HepG2 (cell line): ENCODE measurements around the gene TMEM97. TPM values are rescaled to one million over a fixed set of nuclear protein-coding genes. Genes with fewer than 3 reads are reported as not detected.

Experiments
- ATAC-seq: fragments of 200-7000 bp; cut with Tn5 transposase; 3 replicates; pipeline ENCODE4 v1.9.1; 2020; ENCODE audit warnings: mild to moderate bottlenecking, moderate library complexity
- BruUV-seq: library from RNA; stranded (reverse); fragments of 400-500 nt; replicated peaks from 2 replicates; lab custom pipeline; 2021; lab: Mats Ljungman, UMichigan
- CTCF ChIA-PET: fragments of 300-600 bp; formaldehyde crosslinking; extraction: SDS; loops from one replicate; lab custom pipeline; 2021; ENCODE audit warnings: low total read pairs, inconsistent platforms, low intra/inter-chr PET ratio; lab: Yijun Ruan, JAX
- POLR2A ChIA-PET: fragments of 350-600 bp; sonication (Branson Sonifier 250); formaldehyde crosslinking; loops from one replicate; lab custom pipeline; 2020; ENCODE audit warnings: antibody characterized with exemption, inconsistent platforms; lab: Yijun Ruan, JAX
- DNase-seq: peaks from one replicate; pipeline ENCODE4 v3.0.0-alpha.2; 2015; ENCODE audit warnings: low spot score
- FAIRE-seq: peaks from 3 replicates; lab custom pipeline; 2011; peaks lifted over from hg19 to GRCh38; lab: Jason Lieb, UNC
- H2AFZ ChIP-seq: one replicate; pipeline ENCODE4 v1.6.1; 2011; ENCODE audit warnings: low read length, inconsistent platforms
- H3K27ac ChIP-seq: fragments of 300-600 bp; 3 replicates; pipeline ENCODE4 v1.8.0; 2011; ENCODE audit warnings: mixed run types, mild to moderate bottlenecking, mixed read lengths, low read length, inconsistent platforms; ENCODE audit not compliant: insufficient read depth; ENCODE audit errors: extremely low read length
- H3K27me3 ChIP-seq, 2 experiments: fragments of 200-600 bp in 1 of 2; 2 replicates in 1 of 2; 3 replicates in 1 of 2; pipeline versions ENCODE4 v1.6.0 to v1.8.0; 2011; ENCODE audit warnings: low read length in 2 of 2, mild to moderate bottlenecking in 2 of 2, moderate library complexity in 2 of 2, inconsistent platforms in 1 of 2; ENCODE audit not compliant: insufficient read depth in 2 of 2, control insufficient read depth in 1 of 2
- H3K36me3 ChIP-seq, 2 experiments: fragments of 200-600 bp in 1 of 2; replicated peaks in 1 of 2; 2 replicates in 1 of 2; 3 replicates in 1 of 2; pipeline versions ENCODE4 v1.5.1 to v1.8.0; 2011; ENCODE audit warnings: low read length in 2 of 2, inconsistent platforms in 1 of 2; ENCODE audit not compliant: insufficient read depth in 2 of 2, control insufficient read depth in 1 of 2
- H3K4me1 ChIP-seq: 2 replicates; pipeline ENCODE4 v1.5.1; 2012; ENCODE audit warnings: low read length, inconsistent platforms; ENCODE audit not compliant: insufficient read depth
- H3K4me2 ChIP-seq: 2 replicates; pipeline ENCODE4 v1.6.0; 2011; ENCODE audit warnings: low read depth, low read length, inconsistent platforms
- H3K4me3 ChIP-seq, 3 experiments: fragments of 200-600 bp in 1 of 3; sonication (generic), shearing (Covaris generic) in 1 of 3; replicated peaks in 1 of 3; 2 replicates each; pipeline ENCODE4 v1.5.1; 2011 to 2016; ENCODE audit warnings: low read length in 3 of 3, inconsistent platforms in 2 of 3, low read depth in 2 of 3, mild to moderate bottlenecking in 2 of 3, control low read depth in 1 of 3, mixed read lengths in 1 of 3; ENCODE audit not compliant: insufficient read depth in 1 of 3
- H3K79me2 ChIP-seq: one replicate; pipeline ENCODE4 v1.6.1; 2011; ENCODE audit warnings: low read length, inconsistent platforms; ENCODE audit not compliant: insufficient read depth
- H3K9ac ChIP-seq: 2 replicates; pipeline ENCODE4 v1.6.0; 2011; ENCODE audit warnings: mild to moderate bottlenecking, low read depth, low read length, inconsistent platforms; ENCODE audit not compliant: insufficient read depth
- H3K9me3 ChIP-seq: 2 replicates; pipeline ENCODE4 v1.5.1; 2012; ENCODE audit warnings: mild to moderate bottlenecking, low read length
- H4K20me1 ChIP-seq: 2 replicates; pipeline ENCODE4 v1.6.0; 2011; ENCODE audit warnings: inconsistent platforms, mild to moderate bottlenecking, low read length, moderate library complexity; ENCODE audit not compliant: insufficient read depth
- GATAD2A ChIP-seq: IDR thresholded peaks from 2 replicates; pipeline ENCODE4 v1.6.1; 2016
- HDAC2 ChIP-seq: sonication (generic); formaldehyde crosslinking; IDR thresholded peaks from 2 replicates; pipeline ENCODE4 v1.4.0; 2020; ENCODE audit warnings: missing genetic modification reagents
- KDM5A ChIP-seq: fragments of 200-600 bp; sonication (generic); IDR thresholded peaks from 2 replicates; pipeline ENCODE4 v1.7.0; 2018; ENCODE audit warnings: antibody characterized with exemption, mild to moderate bottlenecking, low read length, borderline replicate concordance
- SSRP1 ChIP-seq: IDR thresholded peaks from 2 replicates; pipeline ENCODE4 v1.6.1; 2016; ENCODE audit warnings: control low read depth
- ZBTB7A ChIP-seq: sonication (generic); formaldehyde crosslinking; IDR thresholded peaks from 2 replicates; pipeline ENCODE4 v1.8.0; 2022; ENCODE audit warnings: mild to moderate bottlenecking, missing genetic modification reagents
- ZFP1 ChIP-seq: IDR thresholded peaks from 2 replicates; pipeline ENCODE4 v1.6.1; 2016
- ZNF160 ChIP-seq: sonication (generic); formaldehyde crosslinking; IDR thresholded peaks from 2 replicates; pipeline ENCODE4 v1.8.0; 2022; ENCODE audit warnings: mild to moderate bottlenecking, inconsistent platforms, missing genetic modification reagents
- ZNF17 ChIP-seq: sonication (generic); formaldehyde crosslinking; IDR thresholded peaks from 2 replicates; pipeline ENCODE4 v1.5.0; 2020; ENCODE audit warnings: mild to moderate bottlenecking, missing genetic modification reagents
- ZNF205 ChIP-seq: IDR thresholded peaks from 2 replicates; pipeline ENCODE4 v1.6.1; 2018; ENCODE audit warnings: missing biosample characterization, missing genetic modification reagents
- ZNF510 ChIP-seq: sonication (generic); formaldehyde crosslinking; IDR thresholded peaks from 2 replicates; pipeline ENCODE4 v1.4.0; 2020; ENCODE audit warnings: low read depth, mild to moderate bottlenecking, missing genetic modification reagents
- WGBS: methylation state at CpG from one replicate; pipeline ENCODE4 v1.1.6; 2017; ENCODE audit warnings: low lambda C conversion rate; 5-methylcytosine and 5-hydroxymethylcytosine counted together
- in situ Hi-C: cut with HindIII; loops from 2 replicates; pipeline ENCODE4 v1.10.0; 2017; ENCODE audit warnings: low pct_unique_long_range_greater_than_20kb; ENCODE audit not compliant: extremely low pct_ligation_motif_present
- intact Hi-C: fragments of 100-400 bp; cut with micrococcal nuclease; formaldehyde crosslinking; loops from one replicate; pipeline ENCODE4 v1.10.0; 2022; ENCODE audit not compliant: unreplicated experiment
- polyA plus RNA-seq, 8 experiments: library from polyadenylated mRNA; depleted of rRNA in 3 of 8; stranded (reverse) in 7 of 8; unstranded in 1 of 8; fragments of >200 nt; fragmentation: Illumina TruSeq in 4 of 8; extraction: Trizol in 4 of 8; gene quantifications; 2 replicates each; pipeline versions ENCODE4 v1.2.1 to v1.2.3, GENCODE V29; 2011 to 2016; ENCODE audit warnings: low read depth in 4 of 8, missing spikeins in 1 of 8, mixed read lengths in 1 of 8; ENCODE audit not compliant: insufficient read depth in 1 of 8
- total RNA-seq, 5 experiments: library from RNA; depleted of rRNA; stranded (reverse); fragments of >200 nt; fragmentation: Illumina TruSeq; extraction: Trizol; gene quantifications; 2 replicates each; pipeline ENCODE4 v1.2.3, GENCODE V29; 2016; ENCODE audit warnings: low read depth in 1 of 5

Gene TMEM97
- total and polyA plus RNA-seq, 2 of the 13 experiments (the other 11 are each of a cell fraction or from before 2014, with no cell fraction given), result 69.6 to 137 TPM

- Histone ChIP-seq H3K79me2 (peaks cover 7% of the 10 kb centered on the region), H2AFZ (no peak overlapping the region), H3K4me3 (no peak overlapping the region), H3K27me3 (no peaks in the 10 kb centered on the region; a peak in 2 of 5 replicates), H3K27ac (no peak overlapping the region), H3K36me3 (no peaks in the 10 kb centered on the region), H3K9ac (no peak overlapping the region), H4K20me1 (no peaks in the 10 kb centered on the region), H3K9me3 (no peaks in the 10 kb centered on the region), H3K4me2 (no peak overlapping the region), H3K4me1 (peaks cover 31% of the 10 kb centered on the region)
- ChIA-PET CTCF (no interaction called here), POLR2A (no interaction called here)
- 20% methylated on average over 2 of the region's 2 CpGs for WGBS
- no peak for ATAC-seq
- in situ Hi-C loops (loop anchor here (25.0 kb wide), 1 partner anchor 277 kb away; the partner anchor contains the start of gene NLK), intact Hi-C loops (no loop called here)
- BruUV-seq, result no TSS peak
- DNase-seq, result no peak
- FAIRE-seq, result no peak
- TF ChIP-seq SSRP1 (CRISPR knock-in tag) (no peak), ZBTB7A (CRISPR knock-in tag) (no peak), HDAC2 (CRISPR knock-in tag) (no peak), ZNF510 (CRISPR knock-in tag) (no peak), ZNF17 (CRISPR knock-in tag) (no peak), KDM5A (no peak), ZNF160 (CRISPR knock-in tag) (no peak), GATAD2A (CRISPR knock-in tag) (no peak), ZFP1 (no peak), ZNF205 (CRISPR knock-in tag) (no peak)
Measured at GRCh38 chr17:28313841-28314240, 5.2 kb upstream of the TMEM97 start.
